H1 (cell line): ENCODE data around the gene TGM5. TPM values are rescaled to one million over a fixed set of nuclear protein-coding genes. Genes with fewer than 3 reads are reported as not detected.

ENCODE experiments used
- CTCF ChIA-PET: fragments of 300-600 bp; sonication (Branson Sonifier 250); formaldehyde crosslinking; loops from one replicate; lab custom pipeline; 2021; ENCODE audit not compliant: partially characterized antibody; lab: Charles Lee
- POLR2A ChIA-PET: fragments of 300-600 bp; sonication (Branson Sonifier 250); formaldehyde crosslinking; loops from one replicate; lab custom pipeline; 2021; ENCODE audit warnings: inconsistent platforms; ENCODE audit not compliant: partially characterized antibody; lab: Charles Lee
- DNase-seq, 2 experiments: peaks; one replicate each; pipeline versions ENCODE4 v3.0.0 to v3.0.0-alpha.2; 2010 to 2022; ENCODE audit warnings: low spot score in 2 of 2, low read depth in 1 of 2, mixed read lengths in 1 of 2
- FAIRE-seq: peaks from 2 replicates; lab custom pipeline; 2011; peaks lifted over from hg19 to GRCh38; lab: Jason Lieb, UNC
- H2AFZ ChIP-seq: 2 replicates; pipeline ENCODE4 v1.8.1; 2012; ENCODE audit warnings: low read length, inconsistent platforms
- H2AK5ac ChIP-seq: 2 replicates; pipeline ENCODE4 v1.6.1; 2013; ENCODE audit warnings: low read depth, low read length
- H2BK120ac ChIP-seq: replicated peaks from 2 replicates; pipeline ENCODE3; 2013; ENCODE audit warnings: low read depth, low read length, inconsistent platforms
- H2BK12ac ChIP-seq: 2 replicates; pipeline ENCODE4 v1.6.1; 2013; ENCODE audit warnings: low read depth, low read length
- H2BK15ac ChIP-seq: 2 replicates; pipeline ENCODE4 v1.6.1; 2013; ENCODE audit warnings: low read length
- H2BK20ac ChIP-seq: 2 replicates; pipeline ENCODE4 v1.6.1; 2013; ENCODE audit warnings: low read length
- H2BK5ac ChIP-seq: 2 replicates; pipeline ENCODE4 v1.6.1; 2013; ENCODE audit warnings: low read depth, low read length
- H3K14ac ChIP-seq: 2 replicates; pipeline ENCODE4 v1.6.1; 2013; ENCODE audit warnings: inconsistent platforms; ENCODE audit not compliant: insufficient read length
- H3K18ac ChIP-seq: 2 replicates; pipeline ENCODE4 v1.6.1; 2013; ENCODE audit warnings: low read length; ENCODE audit errors: extremely low read depth
- H3K23ac ChIP-seq: 2 replicates; pipeline ENCODE4 v1.6.1; 2013; ENCODE audit warnings: inconsistent platforms; ENCODE audit not compliant: insufficient read length
- H3K23me2 ChIP-seq: 2 replicates; pipeline ENCODE4 v1.6.1; 2013; ENCODE audit warnings: low read depth, low read length
- H3K27ac ChIP-seq: 2 replicates; pipeline ENCODE4 v1.6.1; 2011; ENCODE audit warnings: low read depth, low read length, inconsistent platforms
- H3K27me3 ChIP-seq, 4 experiments: replicated peaks in 1 of 4; 1 replicate in 1 of 4; 2 replicates in 3 of 4; pipeline versions ENCODE4 v1.6.1 to v1.8.1; 2011 to 2013; ENCODE audit warnings: low read length in 3 of 4, mild to moderate bottlenecking in 3 of 4, inconsistent platforms in 2 of 4, mixed read lengths in 2 of 4, moderate library complexity in 1 of 4; ENCODE audit not compliant: control insufficient read depth in 3 of 4, insufficient read depth in 3 of 4; ENCODE audit errors: extremely low read depth in 1 of 4
- H3K36me3 ChIP-seq, 4 experiments: 2 replicates each; pipeline versions ENCODE4 v1.6.1 to v1.8.1; 2011 to 2013; ENCODE audit warnings: mild to moderate bottlenecking in 4 of 4, low read length in 3 of 4, moderate library complexity in 2 of 4, control low read depth in 1 of 4, inconsistent platforms in 1 of 4; ENCODE audit not compliant: insufficient read depth in 4 of 4, control insufficient read depth in 2 of 4
- H3K4ac ChIP-seq: replicated peaks from 2 replicates; pipeline ENCODE3; 2013; ENCODE audit warnings: low read length, low read depth, mixed read lengths, inconsistent platforms; ENCODE audit not compliant: insufficient read length
- H3K4me1 ChIP-seq, 4 experiments: replicated peaks in 1 of 4; 1 replicate in 1 of 4; 2 replicates in 3 of 4; pipeline versions ENCODE4 v1.6.1 to v1.8.1; 2011 to 2013; ENCODE audit warnings: low read length in 3 of 4, inconsistent platforms in 2 of 4, mixed read lengths in 1 of 4; ENCODE audit not compliant: insufficient read depth in 4 of 4, control insufficient read depth in 3 of 4
- H3K4me2 ChIP-seq, 2 experiments: 2 replicates each; pipeline versions ENCODE4 v1.6.1 to v1.8.1; 2011 to 2013; ENCODE audit warnings: low read depth in 2 of 2, low read length in 2 of 2, control low read depth in 1 of 2, inconsistent platforms in 1 of 2, mild to moderate bottlenecking in 1 of 2; ENCODE audit not compliant: insufficient read depth in 1 of 2
- H3K4me3 ChIP-seq, 4 experiments: fragments of 200-600, 300-600 bp in 1 of 4; sonication (generic), shearing (Covaris generic), sonication (Bioruptor Twin) in 1 of 4; 2 replicates each; pipeline versions ENCODE4 v1.5.1 to v1.8.1; 2011 to 2016; ENCODE audit warnings: low read length in 4 of 4, low read depth in 3 of 4, control low read depth in 2 of 4, inconsistent platforms in 2 of 4, mild to moderate bottlenecking in 2 of 4, mixed read lengths in 1 of 4, moderate library complexity in 1 of 4; ENCODE audit not compliant: insufficient read depth in 2 of 4; ENCODE audit errors: extremely low read depth in 1 of 4
- H3K56ac ChIP-seq: replicated peaks from 2 replicates; pipeline ENCODE3; 2013; ENCODE audit warnings: low read depth, mild to moderate bottlenecking, mixed read lengths, low read length, inconsistent platforms; ENCODE audit not compliant: insufficient read length
- H3K79me1 ChIP-seq: 2 replicates; pipeline ENCODE4 v1.6.1; 2013; ENCODE audit warnings: low read depth, low read length, control low read depth
- H3K79me2 ChIP-seq, 2 experiments: 2 replicates each; pipeline versions ENCODE4 v1.6.1 to v1.8.1; 2012 to 2013; ENCODE audit warnings: low read length in 2 of 2, mild to moderate bottlenecking in 2 of 2, inconsistent platforms in 1 of 2; ENCODE audit not compliant: insufficient read depth in 2 of 2, control insufficient read depth in 1 of 2
- H3K9ac ChIP-seq, 4 experiments: replicated peaks in 1 of 4; 1 replicate in 1 of 4; 2 replicates in 3 of 4; pipeline versions ENCODE4 v1.6.1 to v1.8.1; 2011 to 2013; ENCODE audit warnings: low read depth in 3 of 4, low read length in 3 of 4, control low read depth in 2 of 4, mild to moderate bottlenecking in 2 of 4, moderate library complexity in 2 of 4, inconsistent platforms in 1 of 4; ENCODE audit errors: extremely low read depth in 1 of 4
- H3K9me3 ChIP-seq, 2 experiments: 2 replicates each; pipeline versions ENCODE4 v1.6.1 to v1.8.1; 2012 to 2013; ENCODE audit warnings: mild to moderate bottlenecking in 2 of 2, moderate library complexity in 2 of 2, control low read depth in 1 of 2, inconsistent platforms in 1 of 2, low read depth in 1 of 2, low read length in 1 of 2, mixed read lengths in 1 of 2; ENCODE audit not compliant: insufficient read depth in 2 of 2
- H4K20me1 ChIP-seq, 2 experiments: replicated peaks in 1 of 2; 2 replicates each; pipeline versions ENCODE3 to v1.8.1; 2011 to 2013; ENCODE audit warnings: inconsistent platforms in 2 of 2, low read length in 2 of 2, mild to moderate bottlenecking in 1 of 2; ENCODE audit not compliant: insufficient read depth in 2 of 2, control insufficient read depth in 1 of 2
- H4K5ac ChIP-seq: 2 replicates; pipeline ENCODE4 v1.6.1; 2013; ENCODE audit warnings: low read length, low read depth, mixed read lengths, inconsistent platforms; ENCODE audit not compliant: insufficient read length
- H4K8ac ChIP-seq: 2 replicates; pipeline ENCODE4 v1.8.0; 2013; ENCODE audit warnings: mild to moderate bottlenecking, moderate library complexity, low read length, inconsistent platforms; ENCODE audit not compliant: insufficient read depth; ENCODE audit errors: extremely low read depth
- H4K91ac ChIP-seq: replicated peaks from 2 replicates; pipeline ENCODE3; 2013; ENCODE audit warnings: low read length, mixed read lengths, inconsistent platforms; ENCODE audit not compliant: insufficient read length
- BRCA1 ChIP-seq: IDR thresholded peaks from 2 replicates; pipeline ENCODE4 v1.6.1; 2012; ENCODE audit warnings: low read depth, low read length, improper control_type of control experiment
- CREB1 ChIP-seq: IDR thresholded peaks from 2 replicates; pipeline ENCODE4 v1.6.1; 2012; ENCODE audit warnings: inconsistent platforms
- JUND ChIP-seq: IDR thresholded peaks from 2 replicates; pipeline ENCODE4 v1.6.1; 2011; ENCODE audit warnings: mild to moderate bottlenecking, improper control_type of control experiment, low read length
- RAD21 ChIP-seq, 2 experiments: IDR thresholded peaks in 1 of 2; conservative IDR thresholded peaks in 1 of 2; 2 replicates each; pipeline ENCODE4 v1.6.1; 2011; ENCODE audit warnings: low read depth in 2 of 2, low read length in 2 of 2, improper control_type of control experiment in 1 of 2, inconsistent platforms in 1 of 2, mild to moderate bottlenecking in 1 of 2, moderate library complexity in 1 of 2
- TAF1 ChIP-seq: IDR thresholded peaks from 2 replicates; pipeline ENCODE4 v1.6.1; 2011; ENCODE audit warnings: mild to moderate bottlenecking, low read depth, low read length
- WGBS, 2 experiments: shearing (Covaris generic) in 1 of 2; methylation state at CpG; one replicate each; pipeline versions ENCODE4 v1.1.6 to v1.1.7; 2013 to 2015; ENCODE audit warnings: low lambda C conversion rate in 2 of 2, mixed read lengths in 2 of 2, inconsistent platforms in 1 of 2, low coverage in 1 of 2, missing lambda C conversion rate in 1 of 2; ENCODE audit not compliant: insufficient replicate concordance in 2 of 2, insufficient coverage in 1 of 2, insufficient read length in 1 of 2; ENCODE audit errors: extremely low coverage in 1 of 2, missing lambda C conversion rate in 1 of 2; 5-methylcytosine and 5-hydroxymethylcytosine counted together
- polyA plus RNA-seq, 7 experiments: library from polyadenylated mRNA; depleted of rRNA in 3 of 7; stranded (reverse) in 5 of 7; unstranded in 2 of 7; fragments of >200 nt in 5 of 7; fragments of 200-250 nt in 2 of 7; gene quantifications; 1 replicate in 5 of 7; 2 replicates in 1 of 7; 4 replicates in 1 of 7; pipeline versions ENCODE4 v1.2.1 to v1.2.3, GENCODE V29; 2011 to 2013; ENCODE audit warnings: missing spikeins in 2 of 7, mixed read lengths in 2 of 7
- total RNA-seq: library from RNA; stranded (reverse); fragmentation: NEBNext Ultra II Directional; extraction: Animal tissue kit (Norgen Biotek cat#: 25700); gene quantifications from 2 replicates; pipeline ENCODE4 v1.2.1, GENCODE V29; 2021
- TF ChIP-seq, protein P1 (sequence below), 3 experiments: IDR thresholded peaks; 1 replicate in 2 of 3; 2 replicates in 1 of 3; pipeline versions ENCODE4 v1.5.1 to v1.6.1; 2011; ENCODE audit warnings: low read length in 3 of 3, mild to moderate bottlenecking in 3 of 3, inconsistent platforms in 2 of 3, low read depth in 1 of 3, moderate library complexity in 1 of 3; ENCODE audit not compliant: insufficient read depth in 1 of 3; ENCODE audit errors: control extremely low read depth in 1 of 3

TGM5 gene
- total and polyA plus RNA-seq, 2 of the 8 experiments (the other 6 are each of a cell fraction or from before 2014, with no cell fraction given): not detected

- Histone ChIP-seq H4K5ac (no peak overlapping the region), H3K18ac (no peak overlapping the region), H4K20me1 (no peaks in the 10 kb centered on the region), H3K9me3 (no peaks in the 10 kb centered on the region), H3K79me2 (no peaks in the 10 kb centered on the region), H2AFZ (peak overlapping the region; percentile 93), H2BK120ac (no peak overlapping the region)
- TF ChIP-seq BRCA1 (no peak), JUND (0 out of 2 replicates have a peak, but pooled peaks have one; percentile 24), RAD21 (IDR thresholded peaks at IDR 0.05 in 1 of 2, conservative IDR thresholded peaks at IDR 0.05 in 1 of 2; ENCODE audit: low read depth in 2 of 2, low read length in 2 of 2) (peak; percentile 40 to 62; a peak in 3 of 4 replicates), CREB1 (peak; percentile 32; the same call in 1 of the 2 replicates), TAF1 (0 out of 2 replicates have a peak, but pooled peaks have one; percentile 18)
- TF ChIP-seq, protein P1, sequence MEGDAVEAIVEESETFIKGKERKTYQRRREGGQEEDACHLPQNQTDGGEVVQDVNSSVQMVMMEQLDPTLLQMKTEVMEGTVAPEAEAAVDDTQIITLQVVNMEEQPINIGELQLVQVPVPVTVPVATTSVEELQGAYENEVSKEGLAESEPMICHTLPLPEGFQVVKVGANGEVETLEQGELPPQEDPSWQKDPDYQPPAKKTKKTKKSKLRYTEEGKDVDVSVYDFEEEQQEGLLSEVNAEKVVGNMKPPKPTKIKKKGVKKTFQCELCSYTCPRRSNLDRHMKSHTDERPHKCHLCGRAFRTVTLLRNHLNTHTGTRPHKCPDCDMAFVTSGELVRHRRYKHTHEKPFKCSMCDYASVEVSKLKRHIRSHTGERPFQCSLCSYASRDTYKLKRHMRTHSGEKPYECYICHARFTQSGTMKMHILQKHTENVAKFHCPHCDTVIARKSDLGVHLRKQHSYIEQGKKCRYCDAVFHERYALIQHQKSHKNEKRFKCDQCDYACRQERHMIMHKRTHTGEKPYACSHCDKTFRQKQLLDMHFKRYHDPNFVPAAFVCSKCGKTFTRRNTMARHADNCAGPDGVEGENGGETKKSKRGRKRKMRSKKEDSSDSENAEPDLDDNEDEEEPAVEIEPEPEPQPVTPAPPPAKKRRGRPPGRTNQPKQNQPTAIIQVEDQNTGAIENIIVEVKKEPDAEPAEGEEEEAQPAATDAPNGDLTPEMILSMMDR (IDR thresholded peaks at IDR 0.05; ENCODE audit: control extremely low read depth in 1 of 3, insufficient read depth in 1 of 3, low read depth in 1 of 3, low read length in 3 of 3): peak; percentile 75 to 84 (median 77)
- TF ChIP-seq, all 59 proteins: peak for 5
- FAIRE-seq (peak; percentile 90), DNase-seq (peak; percentile 44 to 67)
- Histone ChIP-seq H2BK15ac (no peak overlapping the region), H2AK5ac (no peak overlapping the region), H2BK5ac (no peak overlapping the region), H3K14ac (no peak overlapping the region), H2BK20ac (no peak overlapping the region), H2BK12ac (peak overlapping the region; percentile 28; the same call in 1 of the 2 replicates), H4K8ac (no peak overlapping the region), H3K4me1 (peaks cover 0 to 3% (median 0%) of the 10 kb centered on the region in 4 experiments; a peak in 1 of 7 replicates), H3K23me2 (no peaks in the 10 kb centered on the region), H3K36me3 (no peaks in the 10 kb centered on the region), H3K56ac (no peak overlapping the region), H3K4ac (no peak overlapping the region), H3K23ac (no peak overlapping the region), H3K4me2 (no peak overlapping the region), H4K91ac (no peak overlapping the region), H3K27ac (no peak overlapping the region), H3K9ac (no peak overlapping the region), H3K4me3 (no peak overlapping the region), H3K27me3 (no peaks in the 10 kb centered on the region), H3K79me1 (no peaks in the 10 kb centered on the region)
- CTCF ChIA-PET: interaction anchor here (0.8 to 4.4 kb wide), 30 partner anchors 9 to 500 kb away, joined by 3 to 58 read pairs (median 5); partner anchors contain the start of gene CCNDBP1
- 49% methylated on average over 8 of the region's 8 CpGs; no CpG with 5 or more reads in 1 of the 2 experiments for WGBS, 2 experiments
- POLR2A ChIA-PET: interaction anchor here (0.5 to 1.2 kb wide), 2 partner anchors 15 to 289 kb away, joined by 3 read pairs; no protein-coding TSS in a partner anchor
Observed at GRCh38 chr15:43204016-43204901, 62.5 kb downstream of the TGM5 start.
